ENCODE measurements around the gene INSR.
"Not testable (repeated sequence)": the region's sequence is repeated elsewhere in the genome, so short reads cannot be mapped to it uniquely, and the experiment has no call there.

INSR gene

DNA sequence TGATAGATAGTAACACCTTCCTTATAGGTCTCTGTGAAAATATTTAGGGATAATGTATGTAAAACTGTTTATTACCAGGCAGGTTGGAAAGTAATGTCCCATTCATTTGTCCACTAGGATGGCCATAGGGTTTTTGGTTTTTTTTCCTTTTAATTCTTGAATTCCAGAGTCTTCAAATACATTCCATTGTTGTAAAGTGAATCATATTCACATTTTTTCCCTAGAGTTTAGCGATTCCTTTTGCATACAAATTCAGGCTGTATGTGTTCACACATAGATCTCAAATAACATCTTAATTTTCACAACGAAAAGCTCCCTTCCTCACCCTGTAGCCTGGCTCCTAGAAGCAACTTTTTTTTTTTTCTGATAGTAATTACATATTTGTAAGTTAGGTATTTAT is 226.5 kb downstream of the INSR start:
- no peaks in the 10 kb centered on the region for H3K27me3 ChIP-seq (ENCODE audit: insufficient read depth, low read depth)
- H3K4me2 ChIP-seq = no peak overlapping the region
- H3K36me3 ChIP-seq (ENCODE audit: insufficient read depth) = peaks cover 4% of the 10 kb centered on the region; the same call in 1 of the 2 replicates
- no peak overlapping the region for H3K9ac ChIP-seq
- no peak overlapping the region for H2AFZ ChIP-seq (ENCODE audit: low read depth)
- H3K4me1 ChIP-seq (ENCODE audit: low read depth, poor library complexity, severe bottlenecking) = peaks cover 10% of the 10 kb centered on the region
- TF ChIP-seq, protein P1, sequence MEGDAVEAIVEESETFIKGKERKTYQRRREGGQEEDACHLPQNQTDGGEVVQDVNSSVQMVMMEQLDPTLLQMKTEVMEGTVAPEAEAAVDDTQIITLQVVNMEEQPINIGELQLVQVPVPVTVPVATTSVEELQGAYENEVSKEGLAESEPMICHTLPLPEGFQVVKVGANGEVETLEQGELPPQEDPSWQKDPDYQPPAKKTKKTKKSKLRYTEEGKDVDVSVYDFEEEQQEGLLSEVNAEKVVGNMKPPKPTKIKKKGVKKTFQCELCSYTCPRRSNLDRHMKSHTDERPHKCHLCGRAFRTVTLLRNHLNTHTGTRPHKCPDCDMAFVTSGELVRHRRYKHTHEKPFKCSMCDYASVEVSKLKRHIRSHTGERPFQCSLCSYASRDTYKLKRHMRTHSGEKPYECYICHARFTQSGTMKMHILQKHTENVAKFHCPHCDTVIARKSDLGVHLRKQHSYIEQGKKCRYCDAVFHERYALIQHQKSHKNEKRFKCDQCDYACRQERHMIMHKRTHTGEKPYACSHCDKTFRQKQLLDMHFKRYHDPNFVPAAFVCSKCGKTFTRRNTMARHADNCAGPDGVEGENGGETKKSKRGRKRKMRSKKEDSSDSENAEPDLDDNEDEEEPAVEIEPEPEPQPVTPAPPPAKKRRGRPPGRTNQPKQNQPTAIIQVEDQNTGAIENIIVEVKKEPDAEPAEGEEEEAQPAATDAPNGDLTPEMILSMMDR (conservative IDR thresholded peaks at IDR 0.05; ENCODE audit: low read depth, low read length) = no peak
- peaks cover 21% of the 10 kb centered on the region for H3K79me2 ChIP-seq (ENCODE audit: insufficient read depth, low read depth)
- no peak overlapping the region for H3K27ac ChIP-seq
- H4K20me1 ChIP-seq (ENCODE audit: insufficient read depth) = no peaks in the 10 kb centered on the region
- no peak overlapping the region for H3K4me3 ChIP-seq (IDR thresholded peaks at IDR 0.05; ENCODE audit: insufficient read depth, low read depth, low read length)

DNA sequence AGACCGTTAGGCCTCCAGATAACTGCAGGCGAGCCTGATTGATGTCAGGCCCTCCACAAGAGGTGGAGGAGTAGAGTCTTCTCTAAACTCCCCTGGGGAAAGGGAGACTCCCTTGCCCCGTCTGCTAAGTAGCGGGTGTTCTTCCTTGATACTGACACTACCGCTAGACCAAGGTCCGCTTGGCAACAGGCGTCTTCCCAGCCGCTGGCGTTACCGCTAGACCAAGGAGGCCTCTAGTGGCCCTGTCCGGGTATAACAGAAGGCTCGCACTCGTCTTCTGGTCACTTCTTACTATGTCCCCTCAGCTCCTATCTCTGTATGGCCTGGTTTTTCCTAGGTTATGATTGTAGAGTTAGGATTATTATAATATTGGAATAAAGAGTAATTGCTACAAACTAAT is 227.1 kb downstream of the INSR start:
- not testable (repeated sequence) for H3K4me1 ChIP-seq (ENCODE audit: low read depth, poor library complexity, severe bottlenecking); H2AFZ ChIP-seq (ENCODE audit: low read depth); H3K36me3 ChIP-seq (ENCODE audit: insufficient read depth); H3K27ac ChIP-seq; H4K20me1 ChIP-seq (ENCODE audit: insufficient read depth); H3K27me3 ChIP-seq (ENCODE audit: insufficient read depth, low read depth); H3K9ac ChIP-seq; H3K4me2 ChIP-seq; H3K4me3 ChIP-seq (IDR thresholded peaks at IDR 0.05; ENCODE audit: insufficient read depth, low read depth, low read length)
- peaks cover 17% of the 10 kb centered on the region for H3K79me2 ChIP-seq (ENCODE audit: insufficient read depth, low read depth)

DNA sequence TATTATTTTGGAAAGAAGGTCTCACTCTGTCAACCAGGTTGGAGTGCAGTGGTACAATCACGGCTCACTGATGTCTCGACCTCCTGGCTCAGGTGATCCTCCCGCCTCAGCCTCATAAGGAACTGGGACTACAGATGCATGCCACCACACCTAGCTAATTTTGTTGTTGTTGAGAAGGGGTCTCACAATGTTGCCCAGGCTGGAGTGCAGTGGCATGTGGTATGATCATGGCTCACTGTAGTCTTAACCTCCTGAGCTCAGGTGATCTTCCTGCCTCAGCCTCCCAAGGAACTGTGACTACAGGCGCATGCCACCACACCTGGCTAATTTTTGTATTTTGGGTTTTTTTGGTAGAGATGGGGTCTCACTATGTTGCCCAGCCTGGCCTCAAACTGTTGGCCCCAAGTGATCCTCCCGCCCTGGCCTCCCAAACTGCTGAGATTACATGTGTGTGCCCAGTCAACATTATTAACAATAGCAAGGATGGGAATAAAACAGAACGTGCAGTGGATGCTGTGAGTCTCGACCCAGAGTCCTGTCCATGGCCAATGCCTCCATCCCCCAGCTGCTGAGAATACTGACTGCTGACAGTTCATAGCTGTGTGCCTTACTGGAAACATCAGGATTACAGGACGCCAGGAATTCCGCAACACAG is 230.3 kb downstream of the INSR start:
- no peaks in the 10 kb centered on the region for H3K79me2 ChIP-seq (ENCODE audit: insufficient read depth, low read depth)
- no peak overlapping the region for H3K9ac ChIP-seq
- no peak overlapping the region for H2AFZ ChIP-seq (ENCODE audit: low read depth)
- no peak overlapping the region for H3K27ac ChIP-seq
- no peaks in the 10 kb centered on the region for H3K4me1 ChIP-seq (ENCODE audit: low read depth, poor library complexity, severe bottlenecking)
- TF ChIP-seq, protein P1 (conservative IDR thresholded peaks at IDR 0.05; ENCODE audit: low read depth, low read length) = no peak
- H4K20me1 ChIP-seq (ENCODE audit: insufficient read depth) = no peaks in the 10 kb centered on the region
- no peaks in the 10 kb centered on the region for H3K27me3 ChIP-seq (ENCODE audit: insufficient read depth, low read depth)
- H3K4me3 ChIP-seq (IDR thresholded peaks at IDR 0.05; ENCODE audit: insufficient read depth, low read depth, low read length) = no peak overlapping the region
- no peaks in the 10 kb centered on the region for H3K36me3 ChIP-seq (ENCODE audit: insufficient read depth)
- H3K4me2 ChIP-seq = no peak overlapping the region

DNA sequence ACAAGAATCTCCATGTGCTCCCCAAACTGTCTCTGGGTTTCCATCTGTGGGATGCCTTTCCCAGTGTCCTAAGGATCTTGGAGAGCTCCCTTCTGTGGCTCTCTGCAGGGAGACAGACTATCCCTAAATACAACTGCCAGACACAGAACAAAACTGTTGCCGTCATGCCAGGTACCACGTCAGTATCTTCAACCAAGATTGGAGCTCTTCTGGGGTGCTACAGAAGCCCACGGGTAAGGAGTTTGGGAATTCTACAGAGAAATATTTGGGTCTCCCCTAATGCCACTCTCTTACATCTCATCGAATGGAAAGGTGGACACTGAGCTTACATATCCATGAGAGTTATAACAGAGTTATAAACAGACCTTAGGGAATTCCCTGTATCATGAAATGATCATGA is 230.9 kb downstream of the INSR start:
- no peak overlapping the region for H3K4me3 ChIP-seq (IDR thresholded peaks at IDR 0.05; ENCODE audit: insufficient read depth, low read depth, low read length)
- no peak overlapping the region for H3K27ac ChIP-seq
- H3K36me3 ChIP-seq (ENCODE audit: insufficient read depth) = no peaks in the 10 kb centered on the region
- no peaks in the 10 kb centered on the region for H4K20me1 ChIP-seq (ENCODE audit: insufficient read depth)
- H2AFZ ChIP-seq (ENCODE audit: low read depth) = no peak overlapping the region
- H3K9ac ChIP-seq = no peak overlapping the region
- no peak overlapping the region for H3K4me2 ChIP-seq
- no peaks in the 10 kb centered on the region for H3K4me1 ChIP-seq (ENCODE audit: low read depth, poor library complexity, severe bottlenecking)
- H3K79me2 ChIP-seq (ENCODE audit: insufficient read depth, low read depth) = no peaks in the 10 kb centered on the region
- H3K27me3 ChIP-seq (ENCODE audit: insufficient read depth, low read depth) = no peaks in the 10 kb centered on the region
- TF ChIP-seq, protein P1 (conservative IDR thresholded peaks at IDR 0.05; ENCODE audit: low read depth, low read length) = no peak

All from KMS-11 (cell line).